GM23338 (cell line): ENCODE data around the gene KRTAP4-8. TPM values are rescaled to one million over a fixed set of nuclear protein-coding genes. Genes with fewer than 3 reads are reported as not detected.
"Not testable (repeated sequence)": the region's sequence is repeated elsewhere in the genome, so short reads cannot be mapped to it uniquely, and the experiment has no call there.

Experiments used
- ATAC-seq: fragments of 200-7000 bp; cut with Tn5 transposase; 3 replicates; pipeline ENCODE4 v1.9.1; 2020
- DNase-seq: peaks from one replicate; pipeline ENCODE4 v3.0.0-alpha.2; 2015; ENCODE audit warnings: low spot score
- H2AFZ ChIP-seq: fragments of 200-600 bp; sonication (generic); 2 replicates; pipeline ENCODE4 v1.8.0; 2016; ENCODE audit warnings: antibody characterized with exemption, mild to moderate bottlenecking, moderate library complexity
- H3F3A ChIP-seq: fragments of 200-600 bp; sonication (generic); replicated peaks from 2 replicates; pipeline ENCODE4 v1.8.0; 2017; ENCODE audit warnings: antibody characterized with exemption, mixed run types, low read depth
- H3K27ac ChIP-seq: fragments of 200-600 bp; sonication (generic); 2 replicates; pipeline ENCODE4 v1.6.1; 2016; ENCODE audit warnings: low read depth
- H3K27me3 ChIP-seq: fragments of 200-600 bp; sonication (generic); 2 replicates; pipeline ENCODE4 v1.8.0; 2016; ENCODE audit warnings: mild to moderate bottlenecking, mixed run types, moderate library complexity; ENCODE audit not compliant: insufficient read depth
- H3K36me3 ChIP-seq: fragments of 200-600 bp; sonication (generic); 2 replicates; pipeline ENCODE4 v1.8.0; 2016; ENCODE audit warnings: mild to moderate bottlenecking; ENCODE audit not compliant: insufficient read depth
- H3K4me1 ChIP-seq: fragments of 200-600 bp; sonication (generic); 2 replicates; pipeline ENCODE4 v1.8.0; 2016; ENCODE audit warnings: mild to moderate bottlenecking, moderate library complexity; ENCODE audit not compliant: insufficient read depth
- H3K4me2 ChIP-seq: fragments of 200-600 bp; sonication (generic); 2 replicates; pipeline ENCODE4 v1.7.1; 2017; ENCODE audit warnings: mixed run types
- H3K4me3 ChIP-seq: fragments of 200-600 bp; sonication (generic); 2 replicates; pipeline ENCODE4 v1.6.1; 2016; ENCODE audit warnings: mixed run types
- H3K79me2 ChIP-seq: fragments of 200-600 bp; sonication (generic); replicated peaks from 2 replicates; pipeline ENCODE4 v1.8.0; 2017; ENCODE audit warnings: mild to moderate bottlenecking; ENCODE audit not compliant: insufficient read depth
- H3K9me2 ChIP-seq: fragments of 200-600 bp; sonication (generic); 2 replicates; pipeline ENCODE4 v1.8.0; 2017; ENCODE audit not compliant: insufficient read depth
- H4K20me1 ChIP-seq: fragments of 200-600 bp; sonication (generic); replicated peaks from 2 replicates; pipeline ENCODE4 v1.8.0; 2017; ENCODE audit warnings: mild to moderate bottlenecking; ENCODE audit not compliant: insufficient read depth
- H3K27ac Mint-ChIP-seq: 2 replicates; pipeline ENCODE4 v1.8.0; 2020; ENCODE audit warnings: inconsistent platforms, mild to moderate bottlenecking, moderate library complexity, mixed read lengths
- H3K27me3 Mint-ChIP-seq: 3 replicates; pipeline ENCODE4 v1.8.0; 2022; ENCODE audit warnings: low read depth, mild to moderate bottlenecking, moderate library complexity, mixed read lengths, inconsistent platforms; ENCODE audit not compliant: insufficient read depth, poor library complexity
- H3K36me3 Mint-ChIP-seq: 3 replicates; pipeline ENCODE4 v1.8.0; 2021; ENCODE audit warnings: low read depth, mild to moderate bottlenecking, inconsistent platforms, moderate library complexity, mixed read lengths
- H3K4me1 Mint-ChIP-seq: 3 replicates; pipeline ENCODE4 v1.8.0; 2020; ENCODE audit warnings: mild to moderate bottlenecking, inconsistent platforms, mixed read lengths
- H3K4me3 Mint-ChIP-seq: 3 replicates; pipeline ENCODE4 v1.8.0; 2021; ENCODE audit warnings: moderate library complexity, mild to moderate bottlenecking, inconsistent platforms, mixed read lengths
- H3K9me3 Mint-ChIP-seq: 3 replicates; pipeline ENCODE4 v1.8.0; 2020; ENCODE audit warnings: moderate library complexity, mild to moderate bottlenecking, inconsistent platforms, mixed read lengths
- CREB1 ChIP-seq: fragments of 250-450 bp; sonication (Bioruptor Pico); IDR thresholded peaks from 2 replicates; pipeline ENCODE4 v1.5.0; 2020; ENCODE audit warnings: low read depth, mild to moderate bottlenecking, moderate library complexity
- ETS1 ChIP-seq: IDR thresholded peaks from 2 replicates; pipeline ENCODE4 v1.6.1; 2016; ENCODE audit warnings: antibody characterized with exemption
- EZH2 ChIP-seq: fragments of 200-600 bp; sonication (generic); IDR thresholded peaks from one replicate; pipeline ENCODE4 v1.8.0; 2017; ENCODE audit warnings: antibody characterized with exemption, mild to moderate bottlenecking, low read depth; ENCODE audit not compliant: unreplicated experiment
- JUNB ChIP-seq: IDR thresholded peaks from one replicate; pipeline ENCODE4 v1.6.1; 2016; ENCODE audit warnings: antibody characterized with exemption; ENCODE audit not compliant: unreplicated experiment
- NANOG ChIP-seq: IDR thresholded peaks from 2 replicates; pipeline ENCODE4 v1.6.1; 2016; ENCODE audit warnings: antibody characterized with exemption, borderline replicate concordance
- ZNF114 ChIP-seq: fragments of 250-450 bp; sonication (Bioruptor Pico); IDR thresholded peaks from 2 replicates; pipeline ENCODE4 v1.5.0; 2020; ENCODE audit warnings: mild to moderate bottlenecking, moderate library complexity
- ZNF331 ChIP-seq: fragments of 250-450 bp; sonication (Bioruptor Pico); IDR thresholded peaks from 2 replicates; pipeline ENCODE4 v1.5.0; 2020; ENCODE audit warnings: low read depth, mild to moderate bottlenecking, moderate library complexity
- ZNF462 ChIP-seq: fragments of 250-450 bp; sonication (Bioruptor Pico); IDR thresholded peaks from 2 replicates; pipeline ENCODE4 v1.5.0; 2020; ENCODE audit warnings: mild to moderate bottlenecking, moderate library complexity
- polyA plus RNA-seq: library from polyadenylated mRNA; unstranded; fragments of >200 nt; fragmentation: Nextera tagmentation; extraction: Ambion mirVana; gene quantifications from 2 replicates; pipeline ENCODE4 v1.2.1, GENCODE V29; 2016
- total RNA-seq: library from RNA; depleted of rRNA; stranded (reverse); fragments of >200 nt; shearing (Covaris generic); gene quantifications from 2 replicates; pipeline ENCODE4 v1.2.3, GENCODE V29; 2014
- TF ChIP-seq, protein P1 (sequence below): IDR thresholded peaks from one replicate; pipeline ENCODE4 v1.6.1; 2018; ENCODE audit warnings: antibody characterized with exemption; ENCODE audit not compliant: unreplicated experiment

The KRTAP4-8 gene
- total and polyA plus RNA-seq, 2 experiments from 2014 or later, result not detected

DNA sequence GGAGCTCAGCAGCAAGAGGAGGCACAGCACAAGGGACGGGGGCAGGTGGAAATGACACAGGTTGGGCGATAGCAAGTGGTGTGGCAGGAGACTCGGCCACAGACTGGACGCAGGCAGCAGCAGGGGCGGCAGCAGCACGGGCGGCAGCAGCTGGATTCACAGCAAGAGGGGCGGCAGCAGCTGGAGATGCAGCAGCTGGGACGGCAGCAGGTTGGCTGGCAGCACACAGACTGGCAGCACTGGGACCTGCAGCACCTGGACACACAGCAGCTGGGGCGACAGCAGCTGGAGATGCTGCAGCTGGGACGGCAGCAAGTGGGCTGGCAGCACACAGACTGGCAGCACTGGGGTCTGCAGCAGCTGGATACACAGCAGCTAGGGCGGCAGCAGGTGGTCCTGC lies 41.9 kb upstream of the KRTAP4-8 start:
- H3K27ac Mint-ChIP-seq, ATAC-seq, H3K27ac ChIP-seq: not testable (repeated sequence)

DNA sequence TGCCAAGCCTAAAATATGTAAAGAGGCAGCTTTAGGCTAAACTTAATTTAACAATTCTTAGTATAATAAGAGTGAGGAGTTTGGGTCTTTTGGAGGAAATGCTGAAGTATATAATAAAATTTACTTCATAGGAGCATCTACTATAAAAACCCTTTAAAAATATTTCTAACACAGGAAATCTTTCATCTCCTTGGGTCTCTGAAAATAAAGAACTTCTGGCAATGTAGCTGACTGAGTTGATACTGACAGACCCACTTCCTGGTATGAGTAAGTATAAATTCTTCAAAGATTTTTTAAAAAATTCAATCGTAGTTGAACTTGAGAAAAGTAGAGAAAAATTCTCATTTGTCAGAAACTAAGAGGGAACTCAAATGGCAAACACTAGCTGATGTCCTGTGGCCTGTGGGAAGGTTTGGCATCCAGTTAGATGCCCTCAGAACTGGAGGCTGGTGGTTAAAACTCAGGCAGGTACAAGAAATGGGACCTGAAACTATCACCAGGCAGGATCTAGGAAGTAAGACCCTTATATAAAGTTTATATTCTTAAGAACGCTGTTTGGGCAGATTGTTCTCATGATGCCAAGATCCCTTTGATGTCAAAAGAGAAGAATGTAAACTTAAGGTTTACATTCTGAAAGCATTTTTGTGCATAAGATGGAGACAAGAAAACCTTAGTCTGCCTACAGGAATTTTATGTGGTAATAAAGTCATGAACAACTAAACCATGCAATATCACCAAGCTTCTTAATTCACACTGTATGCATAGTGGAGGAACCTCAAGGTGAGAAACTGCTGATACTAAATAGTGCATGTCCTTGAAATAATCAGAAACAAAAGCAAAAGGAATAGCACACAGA lies 36.2 kb upstream of the KRTAP4-8 start:
- H3K27ac ChIP-seq, result no peak overlapping the region
- no peak overlapping the region for H3K4me3 ChIP-seq
- no peaks in the 10 kb centered on the region for H4K20me1 ChIP-seq
- Mint-ChIP-seq H3K4me3 (no peak overlapping the region), H3K9me3 (peaks cover 4% of the 10 kb centered on the region; the same call in 2 of the 3 replicates), H3K27ac (no peak overlapping the region), H3K27me3 (peaks cover 2% of the 10 kb centered on the region), H3K4me1 (no peaks in the 10 kb centered on the region), H3K36me3 (0 out of 3 replicates have a peak, but pooled peaks cover 2% of the 10 kb centered on the region)
- no peak for DNase-seq
- no peaks in the 10 kb centered on the region for H3K36me3 ChIP-seq
- no peak overlapping the region for H2AFZ ChIP-seq
- no peaks in the 10 kb centered on the region for H3K4me1 ChIP-seq
- H3K79me2 ChIP-seq, result no peaks in the 10 kb centered on the region
- no peaks in the 10 kb centered on the region for H3K27me3 ChIP-seq
- H3K9me2 ChIP-seq, result no peaks in the 10 kb centered on the region
- no peak for ATAC-seq
- no peak overlapping the region for H3K4me2 ChIP-seq
- no peaks in the 10 kb centered on the region for H3F3A ChIP-seq
- TF ChIP-seq ZNF331 (CRISPR knock-in tag) (no peak), EZH2 (no peak), JUNB (no peak), ZNF114 (CRISPR knock-in tag) (no peak), ZNF462 (CRISPR knock-in tag) (no peak), ETS1 (no peak), CREB1 (CRISPR knock-in tag) (no peak), NANOG (no peak)
- TF ChIP-seq, protein P1, sequence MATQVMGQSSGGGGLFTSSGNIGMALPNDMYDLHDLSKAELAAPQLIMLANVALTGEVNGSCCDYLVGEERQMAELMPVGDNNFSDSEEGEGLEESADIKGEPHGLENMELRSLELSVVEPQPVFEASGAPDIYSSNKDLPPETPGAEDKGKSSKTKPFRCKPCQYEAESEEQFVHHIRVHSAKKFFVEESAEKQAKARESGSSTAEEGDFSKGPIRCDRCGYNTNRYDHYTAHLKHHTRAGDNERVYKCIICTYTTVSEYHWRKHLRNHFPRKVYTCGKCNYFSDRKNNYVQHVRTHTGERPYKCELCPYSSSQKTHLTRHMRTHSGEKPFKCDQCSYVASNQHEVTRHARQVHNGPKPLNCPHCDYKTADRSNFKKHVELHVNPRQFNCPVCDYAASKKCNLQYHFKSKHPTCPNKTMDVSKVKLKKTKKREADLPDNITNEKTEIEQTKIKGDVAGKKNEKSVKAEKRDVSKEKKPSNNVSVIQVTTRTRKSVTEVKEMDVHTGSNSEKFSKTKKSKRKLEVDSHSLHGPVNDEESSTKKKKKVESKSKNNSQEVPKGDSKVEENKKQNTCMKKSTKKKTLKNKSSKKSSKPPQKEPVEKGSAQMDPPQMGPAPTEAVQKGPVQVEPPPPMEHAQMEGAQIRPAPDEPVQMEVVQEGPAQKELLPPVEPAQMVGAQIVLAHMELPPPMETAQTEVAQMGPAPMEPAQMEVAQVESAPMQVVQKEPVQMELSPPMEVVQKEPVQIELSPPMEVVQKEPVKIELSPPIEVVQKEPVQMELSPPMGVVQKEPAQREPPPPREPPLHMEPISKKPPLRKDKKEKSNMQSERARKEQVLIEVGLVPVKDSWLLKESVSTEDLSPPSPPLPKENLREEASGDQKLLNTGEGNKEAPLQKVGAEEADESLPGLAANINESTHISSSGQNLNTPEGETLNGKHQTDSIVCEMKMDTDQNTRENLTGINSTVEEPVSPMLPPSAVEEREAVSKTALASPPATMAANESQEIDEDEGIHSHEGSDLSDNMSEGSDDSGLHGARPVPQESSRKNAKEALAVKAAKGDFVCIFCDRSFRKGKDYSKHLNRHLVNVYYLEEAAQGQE, result no peak

More for the DNA sequence above, 41.9 kb upstream of the KRTAP4-8 start:
- H3K36me3 Mint-ChIP-seq, result peaks cover 28% of the 10 kb centered on the region
- not testable (repeated sequence) for H3K9me2 ChIP-seq, H3K4me1 ChIP-seq, H3K27me3 Mint-ChIP-seq, H3K27me3 ChIP-seq, H3K79me2 ChIP-seq, DNase-seq, H3K4me1 Mint-ChIP-seq, H3K4me3 Mint-ChIP-seq, H3K4me3 ChIP-seq, H4K20me1 ChIP-seq, H3F3A ChIP-seq, H3K4me2 ChIP-seq, H2AFZ ChIP-seq, H3K36me3 ChIP-seq
- peaks cover 42% of the 10 kb centered on the region for H3K9me3 Mint-ChIP-seq
